Progenitor cell of endocrine pancreas (in vitro differentiated cells): Measurements from ENCODE around the gene WDR93. TPM values are rescaled to one million over a fixed set of nuclear protein-coding genes. Genes with fewer than 3 reads are reported as not detected.

Experiments
- DNase-seq: peaks from one replicate; pipeline ENCODE4 v3.0.0; 2021; ENCODE audit warnings: low spot score; ENCODE audit not compliant: unreplicated experiment
- H3K27ac Mint-ChIP-seq: 2 replicates; pipeline ENCODE4 v1.8.0; 2021; ENCODE audit warnings: mild to moderate bottlenecking, moderate library complexity, mixed read lengths
- H3K27me3 Mint-ChIP-seq: 2 replicates; pipeline ENCODE4 v1.8.0; 2021; ENCODE audit warnings: mixed read lengths
- H3K36me3 Mint-ChIP-seq: 2 replicates; pipeline ENCODE4 v1.8.0; 2022; ENCODE audit warnings: mixed read lengths; ENCODE audit not compliant: insufficient read depth
- H3K4me1 Mint-ChIP-seq: 2 replicates; pipeline ENCODE4 v1.8.0; 2021; ENCODE audit warnings: low read depth, mixed read lengths
- H3K4me3 Mint-ChIP-seq: 2 replicates; pipeline ENCODE4 v1.8.0; 2021; ENCODE audit warnings: low read depth, mild to moderate bottlenecking, moderate library complexity, mixed read lengths
- H3K9me3 Mint-ChIP-seq: 2 replicates; pipeline ENCODE4 v1.8.0; 2021; ENCODE audit warnings: low read depth, mixed read lengths
- CTCF ChIP-seq: fragments of 200-600 bp; sonication (generic); IDR thresholded peaks from one replicate; pipeline ENCODE4 v1.5.0; 2021; ENCODE audit warnings: antibody characterized with exemption, mild to moderate bottlenecking; ENCODE audit not compliant: unreplicated experiment
- total RNA-seq: library from RNA; stranded (reverse); gene quantifications from 2 replicates; pipeline ENCODE4 v1.2.1, GENCODE V29; 2021

WDR93 gene
- total RNA-seq, 1 donor from 2014 or later, result 1.3 TPM

DNA sequence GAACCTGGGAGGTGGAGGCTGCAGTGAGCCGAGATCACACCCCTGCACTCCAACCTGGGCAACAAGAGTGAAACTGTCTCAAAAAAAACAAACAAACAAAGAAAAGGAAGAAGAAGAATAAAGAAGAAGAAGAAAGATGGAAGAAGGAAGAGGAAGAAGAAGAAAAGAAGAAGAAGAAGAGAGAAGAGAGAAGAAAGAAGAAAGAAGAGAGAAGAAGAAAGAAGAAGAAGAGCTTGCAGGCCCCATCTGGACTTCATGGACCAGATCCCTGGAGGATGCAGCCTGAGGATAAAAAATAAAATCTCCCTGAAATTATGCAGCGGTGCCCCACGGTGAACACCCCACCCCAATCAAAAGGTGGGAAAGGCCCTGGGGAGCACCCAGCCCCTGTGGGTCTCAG, 69.2 kb downstream of the WDR93 start:
- no peak for TF ChIP-seq CTCF
- Mint-ChIP-seq H3K4me1 (no peaks in the 10 kb centered on the region), H3K4me3 (no peak overlapping the region), H3K27me3 (peaks cover 49% of the 10 kb centered on the region), H3K9me3 (no peaks in the 10 kb centered on the region), H3K36me3 (no peaks in the 10 kb centered on the region), H3K27ac (no peak overlapping the region)
- DNase-seq, result no peak

GRCh38 chr15:89760303-89761008, 69.8 kb downstream of the WDR93 start:
- Mint-ChIP-seq H3K4me1 (no peaks in the 10 kb centered on the region), H3K9me3 (no peaks in the 10 kb centered on the region), H3K4me3 (no peak overlapping the region), H3K36me3 (no peaks in the 10 kb centered on the region), H3K27me3 (peaks cover 43% of the 10 kb centered on the region), H3K27ac (no peak overlapping the region)
- peak; percentile 97 for TF ChIP-seq CTCF
- peak; percentile 85 for DNase-seq

- no peaks in the 10 kb centered on the region for H3K9me3 Mint-ChIP-seq
- no peaks in the 10 kb centered on the region for H3K4me1 Mint-ChIP-seq
- no peak for TF ChIP-seq CTCF
- no peak for DNase-seq
- H3K27ac Mint-ChIP-seq, result no peak overlapping the region
- peaks cover 39% of the 10 kb centered on the region for H3K27me3 Mint-ChIP-seq
- H3K4me3 Mint-ChIP-seq, result no peak overlapping the region
- no peaks in the 10 kb centered on the region for H3K36me3 Mint-ChIP-seq
Observed at GRCh38 chr15:89761009-89761831, 70.6 kb downstream of the WDR93 start.

DNA sequence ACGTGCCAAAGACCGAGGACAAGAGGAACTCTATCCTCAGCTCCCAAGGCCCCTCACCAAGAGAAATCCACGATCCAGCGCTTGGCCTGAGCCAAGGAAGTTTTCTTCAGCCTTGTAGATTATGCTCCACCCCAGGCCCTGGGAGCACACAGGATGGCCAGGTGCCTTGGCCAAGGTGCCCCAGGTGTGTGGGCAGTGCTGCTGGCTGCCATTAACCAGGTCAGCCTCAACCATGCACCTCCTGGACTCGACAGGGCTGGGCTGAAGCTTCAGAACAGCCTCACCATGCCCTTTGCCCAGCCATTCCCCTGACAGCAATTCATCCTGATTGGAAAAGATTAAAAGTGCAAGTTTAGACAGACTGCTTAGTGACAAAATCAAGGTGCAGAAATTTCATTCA, 71.3 kb downstream of the WDR93 start:
- Mint-ChIP-seq H3K27me3 (peaks cover 41% of the 10 kb centered on the region), H3K9me3 (no peaks in the 10 kb centered on the region), H3K36me3 (no peaks in the 10 kb centered on the region), H3K4me1 (no peaks in the 10 kb centered on the region), H3K4me3 (no peak overlapping the region), H3K27ac (no peak overlapping the region)
- no peak for DNase-seq
- no peak for TF ChIP-seq CTCF

GRCh38 chr15:89765694-89766093, 75.1 kb downstream of the WDR93 start:
- TF ChIP-seq CTCF, result no peak
- Mint-ChIP-seq H3K4me1 (no peaks in the 10 kb centered on the region), H3K36me3 (no peaks in the 10 kb centered on the region), H3K27me3 (peaks cover 27% of the 10 kb centered on the region), H3K27ac (no peak overlapping the region), H3K4me3 (no peak overlapping the region), H3K9me3 (no peaks in the 10 kb centered on the region)
- no peak for DNase-seq
